Measurements from ENCODE around the gene LKAAEAR1.

Gene LKAAEAR1

GRCh38 chr20:64068386-64069208 lies 15.6 kb downstream of the LKAAEAR1 start:
- no peak for FAIRE-seq
- DNase-seq (ENCODE audit: insufficient read length, low spot score): no peak
- TF ChIP-seq POLR2AphosphoS5 (IDR thresholded peaks at IDR 0.05; ENCODE audit: low read depth, low read length): no peak
- TF ChIP-seq SPI1 (IDR thresholded peaks at IDR 0.05; ENCODE audit: low read depth, low read length): no peak
- TF ChIP-seq TAF1 (IDR thresholded peaks at IDR 0.05; ENCODE audit: low read depth, low read length): no peak
- TF ChIP-seq POLR2A (IDR thresholded peaks at IDR 0.05; ENCODE audit: low read depth, low read length): no peak
- TF ChIP-seq PAX5 (IDR thresholded peaks at IDR 0.05; ENCODE audit: insufficient read depth, low read length, severe bottlenecking): no peak
- TF ChIP-seq POU2F2 (IDR thresholded peaks at IDR 0.05; ENCODE audit: low read depth, low read length): no peak

- TF ChIP-seq POLR2A (IDR thresholded peaks at IDR 0.05; ENCODE audit: low read depth, low read length) (no peak), POLR2AphosphoS5 (IDR thresholded peaks at IDR 0.05; ENCODE audit: low read depth, low read length) (no peak), TAF1 (IDR thresholded peaks at IDR 0.05; ENCODE audit: low read depth, low read length) (no peak), POU2F2 (IDR thresholded peaks at IDR 0.05; ENCODE audit: low read depth, low read length) (no peak), PAX5 (IDR thresholded peaks at IDR 0.05; ENCODE audit: insufficient read depth, low read length, severe bottlenecking) (no peak)
- FAIRE-seq (no peak), DNase-seq (ENCODE audit: insufficient read length, low spot score) (no peak)
Observed at GRCh38 chr20:64067733-64068307, 16.4 kb downstream of the LKAAEAR1 start.

GRCh38 chr20:64067005-64067632 lies 17.1 kb downstream of the LKAAEAR1 start:
- TF ChIP-seq TAF1 (IDR thresholded peaks at IDR 0.05; ENCODE audit: low read depth, low read length) (no peak), SPI1 (IDR thresholded peaks at IDR 0.05; ENCODE audit: low read depth, low read length) (no peak), POLR2A (IDR thresholded peaks at IDR 0.05; ENCODE audit: low read depth, low read length) (no peak), POLR2AphosphoS5 (IDR thresholded peaks at IDR 0.05; ENCODE audit: low read depth, low read length) (no peak), PAX5 (IDR thresholded peaks at IDR 0.05; ENCODE audit: insufficient read depth, low read length, severe bottlenecking) (no peak), POU2F2 (IDR thresholded peaks at IDR 0.05; ENCODE audit: low read depth, low read length) (no peak)
- FAIRE-seq (no peak), DNase-seq (ENCODE audit: insufficient read length, low spot score) (no peak)

- DNase-seq (ENCODE audit: insufficient read length, low spot score) (peak; percentile 80), FAIRE-seq (peak; percentile 95)
- TF ChIP-seq SPI1 (IDR thresholded peaks at IDR 0.05; ENCODE audit: low read depth, low read length) (no peak), TAF1 (IDR thresholded peaks at IDR 0.05; ENCODE audit: low read depth, low read length) (no peak), POLR2AphosphoS5 (IDR thresholded peaks at IDR 0.05; ENCODE audit: low read depth, low read length) (no peak), POU2F2 (IDR thresholded peaks at IDR 0.05; ENCODE audit: low read depth, low read length) (no peak), POLR2A (IDR thresholded peaks at IDR 0.05; ENCODE audit: low read depth, low read length) (no peak)
Observed at GRCh38 chr20:64065974-64066343, 18.2 kb downstream of the LKAAEAR1 start.

- DNase-seq (ENCODE audit: insufficient read length, low spot score) (no peak), FAIRE-seq (no peak)
- TF ChIP-seq SPI1 (IDR thresholded peaks at IDR 0.05; ENCODE audit: low read depth, low read length) (no peak), POLR2AphosphoS5 (IDR thresholded peaks at IDR 0.05; ENCODE audit: low read depth, low read length) (no peak), PAX5 (IDR thresholded peaks at IDR 0.05; ENCODE audit: insufficient read depth, low read length, severe bottlenecking) (no peak), POU2F2 (IDR thresholded peaks at IDR 0.05; ENCODE audit: low read depth, low read length) (no peak)
Observed at GRCh38 chr20:64065062-64065973, 18.9 kb downstream of the LKAAEAR1 start.

DNA sequence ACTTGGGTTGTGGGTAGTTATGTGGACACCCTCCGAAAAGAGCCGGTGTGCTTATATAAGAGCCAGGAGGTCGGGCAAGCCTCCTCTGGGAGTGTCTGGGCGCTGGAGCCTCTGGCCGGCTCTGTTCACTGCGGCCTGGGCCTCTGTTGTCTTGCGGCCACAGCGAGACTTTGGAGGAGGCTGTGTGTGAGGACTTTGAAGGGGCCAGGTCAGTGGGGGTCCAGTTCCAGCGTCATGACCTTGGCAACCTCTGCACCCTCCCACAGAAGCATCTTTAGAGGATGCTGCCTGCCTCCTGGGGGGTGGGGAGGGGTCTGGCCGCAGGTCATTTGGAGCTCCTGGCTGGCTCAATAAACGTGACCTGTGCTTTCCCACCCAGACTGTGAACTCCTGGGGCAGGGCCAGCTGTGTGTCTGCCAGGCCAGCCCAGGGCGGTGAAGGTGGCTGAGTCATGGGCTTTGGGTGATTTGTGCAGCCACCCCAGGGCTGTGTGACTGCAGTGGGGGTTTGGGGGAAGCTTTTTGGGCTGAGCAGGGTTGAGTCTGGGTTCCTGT lies 20.0 kb downstream of the LKAAEAR1 start:
- no peak for FAIRE-seq
- no peak for DNase-seq (ENCODE audit: insufficient read length, low spot score)

DNA sequence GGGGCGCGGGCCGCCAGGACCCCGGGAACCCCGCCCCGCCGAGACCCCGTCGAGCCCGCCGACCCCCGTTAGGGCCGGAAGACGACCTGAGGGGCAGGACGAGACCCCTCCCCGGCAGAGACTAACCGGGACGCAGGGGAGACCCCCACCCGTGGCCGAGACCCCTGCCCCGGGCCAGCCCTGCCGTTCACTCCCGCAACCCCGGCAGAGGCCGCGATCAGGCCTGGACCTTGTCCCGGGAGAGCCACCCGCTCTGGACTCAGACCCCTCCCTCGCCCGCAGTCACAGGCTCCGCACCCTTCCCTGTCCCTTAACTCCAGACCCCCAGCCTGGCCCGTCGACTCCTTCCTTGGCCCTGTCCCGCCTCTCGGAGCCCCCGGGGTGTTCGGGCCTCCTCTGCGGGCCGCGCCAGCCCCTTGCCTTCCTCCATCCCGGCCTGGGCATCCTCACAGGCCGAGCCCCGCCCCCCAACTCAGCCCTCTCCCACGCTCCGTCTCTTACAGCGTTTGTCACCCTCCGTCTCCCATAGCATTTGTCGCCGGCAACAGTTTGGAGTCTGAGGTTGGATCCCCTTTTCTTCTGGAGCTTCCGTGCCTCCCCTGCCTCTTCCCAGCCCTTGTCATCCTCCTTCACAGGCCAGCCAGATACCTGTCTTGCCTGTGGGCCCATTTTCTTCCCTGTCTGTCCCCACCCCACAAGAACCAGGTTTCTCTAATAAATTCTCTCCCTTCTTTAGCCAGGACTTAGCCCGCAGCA lies 20.6 kb downstream of the LKAAEAR1 start:
- no peak for TF ChIP-seq TAF1 (IDR thresholded peaks at IDR 0.05; ENCODE audit: low read depth, low read length)
- no peak for TF ChIP-seq SPI1 (IDR thresholded peaks at IDR 0.05; ENCODE audit: low read depth, low read length)
- TF ChIP-seq POU2F2 (IDR thresholded peaks at IDR 0.05; ENCODE audit: low read depth, low read length): no peak
- TF ChIP-seq PAX5 (IDR thresholded peaks at IDR 0.05; ENCODE audit: insufficient read depth, low read length, severe bottlenecking): no peak
- TF ChIP-seq POLR2AphosphoS5 (IDR thresholded peaks at IDR 0.05; ENCODE audit: low read depth, low read length): no peak
- TF ChIP-seq POLR2A (IDR thresholded peaks at IDR 0.05; ENCODE audit: low read depth, low read length): no peak
- FAIRE-seq (peak; percentile 23), DNase-seq (ENCODE audit: insufficient read length, low spot score) (no peak)

More for the DNA sequence above, 20.0 kb downstream of the LKAAEAR1 start:
- TF ChIP-seq POLR2AphosphoS5 (IDR thresholded peaks at IDR 0.05; ENCODE audit: low read depth, low read length): no peak

GRCh38 chr20:64062596-64063388 lies 21.4 kb downstream of the LKAAEAR1 start, which contains the start of gene TCEA2:
TCEA2 (plus strand) TSS chr20:64063198; CDS start chr20:64063313, 115 bp downstream.
- no peak for TF ChIP-seq PAX5 (IDR thresholded peaks at IDR 0.05; ENCODE audit: insufficient read depth, low read length, severe bottlenecking)
- no peak for TF ChIP-seq SPI1 (IDR thresholded peaks at IDR 0.05; ENCODE audit: low read depth, low read length)
- no peak for TF ChIP-seq POU2F2 (IDR thresholded peaks at IDR 0.05; ENCODE audit: low read depth, low read length)
- TF ChIP-seq POLR2A (IDR thresholded peaks at IDR 0.05; ENCODE audit: low read depth, low read length): no peak
- no peak for TF ChIP-seq TAF1 (IDR thresholded peaks at IDR 0.05; ENCODE audit: low read depth, low read length)
- TF ChIP-seq POLR2AphosphoS5 (IDR thresholded peaks at IDR 0.05; ENCODE audit: low read depth, low read length): no peak
- DNase-seq (ENCODE audit: insufficient read length, low spot score) (peak; percentile 98), FAIRE-seq (peak; percentile 90)
